ENCODE results near the gene ZNF281.

- TF ChIP-seq CTCF (conservative IDR thresholded peaks at IDR 0.05; ENCODE audit: low read length): no peak
- TF ChIP-seq EZH2phosphoT487 (IDR thresholded peaks at IDR 0.05; ENCODE audit: borderline replicate concordance): no peak
These were observed 43.2 kb upstream of the ZNF281 start for GRCh38 chr1:200452850-200453552.

Measured in Loucy (cell line).